C4-2B (cell line): Measurements from ENCODE around the gene POLDIP2.

Experiments
- CTCF ChIP-seq: fragments of 450-650 bp; conservative IDR thresholded peaks from 2 replicates; pipeline ENCODE4 v1.5.1; 2017; ENCODE audit warnings: mild to moderate bottlenecking
- ZFX ChIP-seq: fragments of 450-650 bp; IDR thresholded peaks from 2 replicates; pipeline ENCODE4 v1.6.1; 2017

DNA sequence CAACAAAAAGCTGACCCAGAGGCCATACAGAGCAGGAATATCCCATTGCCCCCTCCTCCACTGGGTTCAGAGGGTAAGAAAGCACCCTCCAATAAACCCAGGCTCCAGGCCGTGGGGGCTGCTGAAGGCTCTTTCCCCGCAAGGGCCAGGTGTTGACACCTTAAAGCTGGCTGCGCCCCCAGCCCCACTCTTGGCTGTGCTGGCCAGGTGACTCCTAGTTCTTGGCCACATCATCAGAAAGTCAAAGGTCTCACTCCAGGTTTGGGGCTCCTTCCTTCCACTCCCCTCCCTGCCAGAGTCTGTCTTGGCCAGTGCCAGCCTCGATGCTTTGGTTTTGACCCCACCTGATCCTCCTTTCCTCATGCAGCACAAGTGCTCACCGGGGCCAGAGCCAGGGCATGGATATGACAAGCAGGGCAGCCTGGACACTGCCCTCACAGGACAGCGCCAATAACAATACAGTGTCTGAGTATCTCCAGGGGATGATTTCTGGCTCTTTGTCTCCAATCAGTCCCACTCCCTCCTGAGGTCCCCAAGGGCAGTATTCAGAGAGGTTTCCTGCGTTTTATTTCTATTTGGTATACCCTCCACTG, 40.5 kb upstream of the POLDIP2 start:
- no peak for TF ChIP-seq CTCF
- no peak for TF ChIP-seq ZFX
